Measurements from ENCODE around the gene IFNGR1.

Gene IFNGR1

DNA sequence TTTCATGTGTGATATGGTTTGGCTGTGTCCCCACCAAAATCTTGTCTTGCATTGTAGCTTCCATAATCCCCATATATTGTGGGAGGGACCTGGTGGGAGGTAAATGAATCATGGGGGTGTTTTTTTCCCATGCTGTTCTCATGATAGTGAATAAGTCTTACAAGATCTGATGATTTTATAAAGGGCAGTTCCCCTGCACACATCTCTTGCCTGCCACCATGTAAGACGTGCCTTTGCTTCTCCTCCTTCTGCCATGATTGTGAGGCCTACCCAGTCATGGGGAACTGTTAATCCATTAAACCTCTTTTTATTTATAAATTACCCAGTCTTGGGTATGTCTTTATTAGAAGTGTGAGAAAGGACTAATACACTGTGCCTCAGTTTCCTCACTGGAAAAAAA, 41.6 kb downstream of the IFNGR1 start:
- H4K8ac ChIP-seq (ENCODE audit: low read depth, low read length): no peak overlapping the region
- H2BK12ac ChIP-seq (ENCODE audit: low read length): no peak overlapping the region
- DNase-seq (ENCODE audit: low spot score): no peak
- no peak overlapping the region for H3K27ac ChIP-seq (replicated peaks; ENCODE audit: low read length)
- H3K23ac ChIP-seq (ENCODE audit: low read depth, low read length, poor library complexity): no peak overlapping the region
- H3K14ac ChIP-seq (ENCODE audit: low read length): no peak overlapping the region
- no peak overlapping the region for H2BK15ac ChIP-seq (ENCODE audit: low read length)
- no peak overlapping the region for H2AFZ ChIP-seq (ENCODE audit: low read length)
- H2AK5ac ChIP-seq (ENCODE audit: low read depth, low read length): no peak overlapping the region
- no peak overlapping the region for H2BK5ac ChIP-seq (ENCODE audit: low read length)
- H3K9me3 ChIP-seq (replicated peaks in 1 of 2; ENCODE audit: control insufficient read depth in 2 of 2, insufficient read depth in 1 of 2, low read depth in 1 of 2, low read length in 2 of 2): peaks cover 0 to 10% of the 10 kb centered on the region in 2 donors
- no peak overlapping the region for H3K4ac ChIP-seq (ENCODE audit: low read length)
- no peak overlapping the region for H3K18ac ChIP-seq (ENCODE audit: low read length)
- no peak overlapping the region for H3K4me3 ChIP-seq (ENCODE audit: low read length in 2 of 2)
- no peaks in the 10 kb centered on the region for H3K79me1 ChIP-seq (ENCODE audit: low read depth, low read length)
- no peaks in the 10 kb centered on the region for H3K27me3 ChIP-seq (ENCODE audit: control insufficient read depth in 3 of 3, insufficient read depth in 3 of 3, low read depth in 1 of 3, low read length in 3 of 3)
- H3K4me2 ChIP-seq (ENCODE audit: insufficient read depth, low read length, poor library complexity, severe bottlenecking): no peak overlapping the region
- H3K36me3 ChIP-seq (replicated peaks in 1 of 2; ENCODE audit: control insufficient read depth in 2 of 2, insufficient read depth in 2 of 2, low read length in 2 of 2): peaks cover 0 to 2% of the 10 kb centered on the region in 2 donors
- no peaks in the 10 kb centered on the region for H3K4me1 ChIP-seq (ENCODE audit: control insufficient read depth in 2 of 2, insufficient read depth in 1 of 2, low read depth in 1 of 2, low read length in 2 of 2)
- WGBS, 2 donors (ENCODE audit: extremely low coverage in 2 of 2, insufficient read length in 2 of 2, insufficient replicate concordance in 1 of 2): no CpG with 5 or more reads among the region's 1 CpG
- H3K9ac ChIP-seq (ENCODE audit: low read depth, low read length, poor library complexity): no peak overlapping the region
- no peak overlapping the region for H4K91ac ChIP-seq (ENCODE audit: low read depth, low read length, poor library complexity)
- no peak overlapping the region for H2BK120ac ChIP-seq (ENCODE audit: low read depth, low read length)

DNA sequence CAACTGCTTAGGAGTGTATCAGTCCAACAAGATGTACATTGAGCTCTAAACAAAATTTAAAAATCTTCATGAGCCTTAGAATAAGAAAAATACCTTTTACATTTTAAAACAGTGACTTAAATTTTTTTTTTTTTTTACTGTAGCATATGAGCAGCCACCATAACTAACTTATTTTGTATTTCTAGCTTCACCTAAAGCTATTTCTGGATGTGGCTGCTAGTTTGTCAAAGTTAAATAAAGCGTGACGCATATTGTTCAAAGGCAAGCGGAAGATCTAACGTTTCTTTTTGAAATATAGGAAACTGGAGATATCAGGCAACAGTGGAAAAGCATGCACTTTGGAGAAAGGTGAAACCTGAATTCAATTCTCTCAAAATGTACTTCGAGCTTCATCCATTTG, 42.5 kb downstream of the IFNGR1 start:
- no peak overlapping the region for H2BK15ac ChIP-seq (ENCODE audit: low read length)
- no peak overlapping the region for H2AFZ ChIP-seq (ENCODE audit: low read length)
- no peaks in the 10 kb centered on the region for H3K79me1 ChIP-seq (ENCODE audit: low read depth, low read length)
- no peak overlapping the region for H3K9ac ChIP-seq (ENCODE audit: low read depth, low read length, poor library complexity)
- no peaks in the 10 kb centered on the region for H3K4me1 ChIP-seq (ENCODE audit: control insufficient read depth in 2 of 2, insufficient read depth in 1 of 2, low read depth in 1 of 2, low read length in 2 of 2)
- WGBS, 2 donors (ENCODE audit: extremely low coverage in 2 of 2, insufficient read length in 2 of 2, insufficient replicate concordance in 1 of 2): no CpG with 5 or more reads among the region's 5 CpGs
- no peak overlapping the region for H3K23ac ChIP-seq (ENCODE audit: low read depth, low read length, poor library complexity)
- H3K36me3 ChIP-seq (replicated peaks in 1 of 2; ENCODE audit: control insufficient read depth in 2 of 2, insufficient read depth in 2 of 2, low read length in 2 of 2): peaks cover 0 to 2% of the 10 kb centered on the region in 2 donors
- no peak overlapping the region for H4K91ac ChIP-seq (ENCODE audit: low read depth, low read length, poor library complexity)
- H3K4me3 ChIP-seq (ENCODE audit: low read length in 2 of 2): no peak overlapping the region
- no peak overlapping the region for H2BK120ac ChIP-seq (ENCODE audit: low read depth, low read length)
- no peak overlapping the region for H3K4ac ChIP-seq (ENCODE audit: low read length)
- peaks cover 0 to 10% of the 10 kb centered on the region in 2 donors for H3K9me3 ChIP-seq (replicated peaks in 1 of 2; ENCODE audit: control insufficient read depth in 2 of 2, insufficient read depth in 1 of 2, low read depth in 1 of 2, low read length in 2 of 2)
- no peak overlapping the region for H4K8ac ChIP-seq (ENCODE audit: low read depth, low read length)
- no peak overlapping the region for H3K18ac ChIP-seq (ENCODE audit: low read length)
- H2AK5ac ChIP-seq (ENCODE audit: low read depth, low read length): no peak overlapping the region
- no peak for DNase-seq (ENCODE audit: low spot score)
- no peak overlapping the region for H2BK12ac ChIP-seq (ENCODE audit: low read length)
- H3K4me2 ChIP-seq (ENCODE audit: insufficient read depth, low read length, poor library complexity, severe bottlenecking): no peak overlapping the region
- H3K27me3 ChIP-seq (ENCODE audit: control insufficient read depth in 3 of 3, insufficient read depth in 3 of 3, low read depth in 1 of 3, low read length in 3 of 3): no peaks in the 10 kb centered on the region
- no peak overlapping the region for H3K27ac ChIP-seq (replicated peaks; ENCODE audit: low read length)
- H3K14ac ChIP-seq (ENCODE audit: low read length): no peak overlapping the region
- no peak overlapping the region for H2BK5ac ChIP-seq (ENCODE audit: low read length)

DNA sequence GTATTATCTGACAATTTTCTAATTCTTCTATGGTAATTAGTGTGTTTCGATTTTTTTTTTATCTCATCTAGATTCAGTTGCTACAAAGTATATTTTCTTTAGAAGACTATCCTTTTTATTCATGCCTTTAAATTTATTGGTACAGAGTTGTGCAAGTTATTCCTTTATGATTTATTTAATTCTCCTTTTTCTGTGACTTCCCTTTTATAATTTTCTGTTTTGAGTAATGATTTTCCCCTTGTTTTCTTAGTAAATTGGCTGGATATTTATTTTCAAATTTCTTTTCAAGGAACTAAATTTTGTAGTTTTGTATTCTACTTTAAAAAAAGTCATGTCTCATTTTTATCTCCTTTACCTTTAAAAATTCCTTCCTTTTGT, 43.3 kb downstream of the IFNGR1 start:
- no peak overlapping the region for H2BK12ac ChIP-seq (ENCODE audit: low read length)
- H3K23ac ChIP-seq (ENCODE audit: low read depth, low read length, poor library complexity): no peak overlapping the region
- H3K18ac ChIP-seq (ENCODE audit: low read length): no peak overlapping the region
- no peak overlapping the region for H3K9ac ChIP-seq (ENCODE audit: low read depth, low read length, poor library complexity)
- H3K36me3 ChIP-seq (replicated peaks in 1 of 2; ENCODE audit: control insufficient read depth in 2 of 2, insufficient read depth in 2 of 2, low read length in 2 of 2): peaks cover 0 to 2% of the 10 kb centered on the region in 2 donors
- no peak overlapping the region for H3K4me3 ChIP-seq (ENCODE audit: low read length in 2 of 2)
- WGBS, 2 donors (ENCODE audit: extremely low coverage in 2 of 2, insufficient read length in 2 of 2, insufficient replicate concordance in 1 of 2): no CpG with 5 or more reads among the region's 1 CpG
- H2AK5ac ChIP-seq (ENCODE audit: low read depth, low read length): no peak overlapping the region
- no peak for DNase-seq (ENCODE audit: low spot score)
- H3K4me2 ChIP-seq (ENCODE audit: insufficient read depth, low read length, poor library complexity, severe bottlenecking): no peak overlapping the region
- no peak overlapping the region for H4K91ac ChIP-seq (ENCODE audit: low read depth, low read length, poor library complexity)
- no peak overlapping the region for H3K27ac ChIP-seq (replicated peaks; ENCODE audit: low read length)
- H3K79me1 ChIP-seq (ENCODE audit: low read depth, low read length): no peaks in the 10 kb centered on the region
- peaks cover 0 to 10% of the 10 kb centered on the region in 2 donors for H3K9me3 ChIP-seq (replicated peaks in 1 of 2; ENCODE audit: control insufficient read depth in 2 of 2, insufficient read depth in 1 of 2, low read depth in 1 of 2, low read length in 2 of 2)
- no peak overlapping the region for H4K8ac ChIP-seq (ENCODE audit: low read depth, low read length)
- no peak overlapping the region for H2BK15ac ChIP-seq (ENCODE audit: low read length)
- H3K14ac ChIP-seq (ENCODE audit: low read length): no peak overlapping the region
- no peak overlapping the region for H2AFZ ChIP-seq (ENCODE audit: low read length)
- no peaks in the 10 kb centered on the region for H3K27me3 ChIP-seq (ENCODE audit: control insufficient read depth in 3 of 3, insufficient read depth in 3 of 3, low read depth in 1 of 3, low read length in 3 of 3)
- H3K4me1 ChIP-seq (ENCODE audit: control insufficient read depth in 2 of 2, insufficient read depth in 1 of 2, low read depth in 1 of 2, low read length in 2 of 2): no peaks in the 10 kb centered on the region
- no peak overlapping the region for H3K4ac ChIP-seq (ENCODE audit: low read length)
- no peak overlapping the region for H2BK120ac ChIP-seq (ENCODE audit: low read depth, low read length)
- no peak overlapping the region for H2BK5ac ChIP-seq (ENCODE audit: low read length)

DNA sequence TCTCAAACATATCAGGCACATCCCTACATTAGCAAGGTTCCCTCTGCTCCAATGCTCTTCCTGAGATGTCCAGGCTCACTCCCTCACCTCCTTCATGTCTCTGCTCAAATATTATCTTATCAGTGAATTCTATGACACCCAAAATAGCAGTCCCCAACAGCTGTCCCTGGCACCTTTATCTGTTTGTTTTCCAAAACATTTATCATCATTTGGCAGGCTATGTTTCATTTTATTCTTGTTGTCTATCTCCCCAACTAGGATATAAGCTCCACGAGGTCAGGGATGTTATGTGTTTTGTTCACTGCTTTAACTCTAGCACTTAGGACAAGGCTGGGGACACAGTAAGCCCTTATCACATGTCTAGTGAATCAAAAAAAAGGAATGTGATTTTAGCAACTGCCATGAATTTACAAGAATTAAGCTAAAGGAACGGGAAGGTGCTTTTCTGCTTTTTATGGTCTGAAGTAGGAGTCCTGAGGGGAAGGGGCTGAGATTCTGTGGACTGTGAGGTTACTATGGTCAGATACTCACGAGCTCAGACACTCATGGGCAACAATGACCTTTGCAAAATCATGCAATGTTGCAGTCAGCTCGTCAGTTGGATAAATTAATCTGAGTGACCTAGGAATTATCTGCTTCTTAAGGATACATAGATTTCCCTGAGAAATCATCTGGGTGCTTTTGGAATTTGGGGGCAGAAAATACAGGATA, 43.9 kb downstream of the IFNGR1 start:
- Histone ChIP-seq H3K18ac (ENCODE audit: low read length) (no peak overlapping the region), H4K91ac (ENCODE audit: low read depth, low read length, poor library complexity) (no peak overlapping the region), H2BK5ac (ENCODE audit: low read length) (no peak overlapping the region), H2BK15ac (ENCODE audit: low read length) (no peak overlapping the region), H2BK120ac (ENCODE audit: low read depth, low read length) (no peak overlapping the region), H4K8ac (ENCODE audit: low read depth, low read length) (no peak overlapping the region), H3K4me1 (ENCODE audit: control insufficient read depth in 2 of 2, insufficient read depth in 1 of 2, low read depth in 1 of 2, low read length in 2 of 2) (no peaks in the 10 kb centered on the region), H2BK12ac (ENCODE audit: low read length) (no peak overlapping the region), H3K9ac (ENCODE audit: low read depth, low read length, poor library complexity) (no peak overlapping the region), H3K27me3 (ENCODE audit: control insufficient read depth in 3 of 3, insufficient read depth in 3 of 3, low read depth in 1 of 3, low read length in 3 of 3) (no peaks in the 10 kb centered on the region), H3K4me3 (ENCODE audit: low read length in 2 of 2) (no peak overlapping the region), H2AK5ac (ENCODE audit: low read depth, low read length) (no peak overlapping the region), H3K4me2 (ENCODE audit: insufficient read depth, low read length, poor library complexity, severe bottlenecking) (no peak overlapping the region), H3K9me3 (replicated peaks in 1 of 2; ENCODE audit: control insufficient read depth in 2 of 2, insufficient read depth in 1 of 2, low read depth in 1 of 2, low read length in 2 of 2) (peaks cover 0 to 5% of the 10 kb centered on the region in 2 donors), H2AFZ (ENCODE audit: low read length) (no peak overlapping the region), H3K27ac (replicated peaks; ENCODE audit: low read length) (no peak overlapping the region), H3K23ac (ENCODE audit: low read depth, low read length, poor library complexity) (no peak overlapping the region), H3K14ac (ENCODE audit: low read length) (no peak overlapping the region), H3K4ac (ENCODE audit: low read length) (no peak overlapping the region), H3K79me1 (ENCODE audit: low read depth, low read length) (no peaks in the 10 kb centered on the region), H3K36me3 (replicated peaks in 1 of 2; ENCODE audit: control insufficient read depth in 2 of 2, insufficient read depth in 2 of 2, low read length in 2 of 2) (peaks cover 0 to 2% of the 10 kb centered on the region in 2 donors)
- no peak for DNase-seq (ENCODE audit: low spot score)
- no CpG with 5 or more reads among the region's 4 CpGs for WGBS, 2 donors (ENCODE audit: extremely low coverage in 2 of 2, insufficient read length in 2 of 2, insufficient replicate concordance in 1 of 2)

Measured in neuronal stem cell (in vitro differentiated cells).